Fibroblast of lung (primary cell): Measurements from ENCODE around the gene RBMS2.

Experiments used
- CTCF ChIP-seq, 2 donors: IDR thresholded peaks in 1 of 2; conservative IDR thresholded peaks in 1 of 2; 1 replicate in 1 of 2; 2 replicates in 1 of 2; pipeline ENCODE4 v1.5.1; 2011 to 2012; ENCODE audit warnings: low read length in 2 of 2, control low read depth in 1 of 2, inconsistent platforms in 1 of 2, low read depth in 1 of 2, mild to moderate bottlenecking in 1 of 2
- EZH2 ChIP-seq: IDR thresholded peaks from 2 replicates; pipeline ENCODE4 v1.5.1; 2012; ENCODE audit warnings: low read length, control low read depth, mild to moderate bottlenecking; ENCODE audit errors: missing control alignments

- TF ChIP-seq CTCF (conservative IDR thresholded peaks at IDR 0.05 in 1 of 2, IDR thresholded peaks at IDR 0.05 in 1 of 2; ENCODE audit: low read depth in 1 of 2, low read length in 2 of 2) (no peak), EZH2 (no peak)
Measured at GRCh38 chr12:56572288-56572687, 50.7 kb downstream of the RBMS2 start.
